HepG2 (cell line): ENCODE results near the gene ANKZF1. TPM values are rescaled to one million over a fixed set of nuclear protein-coding genes. Genes with fewer than 3 reads are reported as not detected.

Source experiments
- DPF2 ChIP-seq: sonication (generic); formaldehyde crosslinking; IDR thresholded peaks from 2 replicates; pipeline ENCODE4 v1.4.0; 2020; ENCODE audit warnings: mild to moderate bottlenecking, low read depth, missing genetic modification reagents, borderline replicate concordance
- EHMT2 ChIP-seq: fragments of 200-600 bp; sonication (generic); IDR thresholded peaks from 2 replicates; pipeline ENCODE4 v1.7.0; 2017; ENCODE audit warnings: antibody characterized with exemption, low read depth, low read length, borderline replicate concordance
- GLMP ChIP-seq: sonication (generic); formaldehyde crosslinking; IDR thresholded peaks from 2 replicates; pipeline ENCODE4 v1.9.0; 2021; ENCODE audit warnings: missing genetic modification reagents, mild to moderate bottlenecking, borderline replicate concordance
- HNF1B ChIP-seq: sonication (generic); formaldehyde crosslinking; IDR thresholded peaks from 2 replicates; pipeline ENCODE4 v1.5.1; 2020; ENCODE audit warnings: mild to moderate bottlenecking, moderate library complexity, missing genetic modification reagents
- KDM4B ChIP-seq: sonication (generic); formaldehyde crosslinking; IDR thresholded peaks from 2 replicates; pipeline ENCODE4 v1.4.0; 2020; ENCODE audit warnings: missing genetic modification reagents
- MBD4 ChIP-seq: IDR thresholded peaks from 2 replicates; pipeline ENCODE4 v1.6.1; 2012; ENCODE audit warnings: low read length, inconsistent platforms, borderline replicate concordance
- NCOA2 ChIP-seq: sonication (generic); formaldehyde crosslinking; IDR thresholded peaks from 2 replicates; pipeline ENCODE4 v1.8.0; 2022; ENCODE audit warnings: inconsistent platforms
- PRDM10 ChIP-seq: sonication (generic); formaldehyde crosslinking; IDR thresholded peaks from 2 replicates; pipeline ENCODE4 v1.4.0; 2020; ENCODE audit warnings: low read depth, missing genetic modification reagents
- RORA ChIP-seq: sonication (generic); formaldehyde crosslinking; IDR thresholded peaks from 2 replicates; pipeline ENCODE4 v1.5.0; 2020; ENCODE audit warnings: mild to moderate bottlenecking, missing genetic modification reagents, moderate library complexity
- SMARCC2 ChIP-seq: fragments of 450-650 bp; IDR thresholded peaks from 2 replicates; pipeline ENCODE4 v1.6.1; 2017; ENCODE audit warnings: antibody characterized with exemption, mild to moderate bottlenecking
- SMYD3 ChIP-seq: sonication (generic); formaldehyde crosslinking; IDR thresholded peaks from 2 replicates; pipeline ENCODE4 v1.8.1; 2023; ENCODE audit warnings: mild to moderate bottlenecking, missing genetic modification reagents
- TP53 ChIP-seq: sonication (generic); formaldehyde crosslinking; conservative IDR thresholded peaks from 2 replicates; pipeline ENCODE4 v1.4.0; 2020; ENCODE audit warnings: missing genetic modification reagents
- TRIM22 ChIP-seq: fragments of 450-650 bp; IDR thresholded peaks from 2 replicates; pipeline ENCODE4 v1.6.1; 2017
- ZFP36L2 ChIP-seq: sonication (generic); formaldehyde crosslinking; IDR thresholded peaks from 2 replicates; pipeline ENCODE4 v1.4.0; 2020; ENCODE audit warnings: missing genetic modification reagents
- ZFYVE20 ChIP-seq: sonication (generic); formaldehyde crosslinking; IDR thresholded peaks from 2 replicates; pipeline ENCODE4 v1.8.0; 2023; ENCODE audit warnings: low read depth, mild to moderate bottlenecking, moderate library complexity, missing genetic modification reagents, borderline replicate concordance
- ZNF263 ChIP-seq: sonication (generic); formaldehyde crosslinking; IDR thresholded peaks from 2 replicates; pipeline ENCODE4 v1.4.0; 2020; ENCODE audit warnings: missing genetic modification reagents
- ZNF513 ChIP-seq: sonication (generic); formaldehyde crosslinking; conservative IDR thresholded peaks from 2 replicates; pipeline ENCODE4 v1.5.0; 2020; ENCODE audit warnings: missing genetic modification reagents
- ZNF776 ChIP-seq: sonication (generic); formaldehyde crosslinking; IDR thresholded peaks from 2 replicates; pipeline ENCODE4 v1.4.0; 2020; ENCODE audit warnings: mild to moderate bottlenecking, missing genetic modification reagents
- ZNF841 ChIP-seq: sonication (generic); formaldehyde crosslinking; IDR thresholded peaks from 2 replicates; pipeline ENCODE4 v1.8.1; 2023; ENCODE audit warnings: missing genetic modification reagents, borderline replicate concordance
- polyA plus RNA-seq, 8 experiments: library from polyadenylated mRNA; depleted of rRNA in 3 of 8; stranded (reverse) in 7 of 8; unstranded in 1 of 8; fragments of >200 nt; fragmentation: Illumina TruSeq in 4 of 8; extraction: Trizol in 4 of 8; gene quantifications; 2 replicates each; pipeline versions ENCODE4 v1.2.1 to v1.2.3, GENCODE V29; 2011 to 2016; ENCODE audit warnings: low read depth in 4 of 8, missing spikeins in 1 of 8, mixed read lengths in 1 of 8; ENCODE audit not compliant: insufficient read depth in 1 of 8
- total RNA-seq, 5 experiments: library from RNA; depleted of rRNA; stranded (reverse); fragments of >200 nt; fragmentation: Illumina TruSeq; extraction: Trizol; gene quantifications; 2 replicates each; pipeline ENCODE4 v1.2.3, GENCODE V29; 2016; ENCODE audit warnings: low read depth in 1 of 5

ANKZF1 gene
- total and polyA plus RNA-seq, 2 of the 13 experiments (the other 11 are each of a cell fraction or from before 2014, with no cell fraction given): 25.3 to 128 TPM

GRCh38 chr2:219274361-219274921, 44.8 kb downstream of the ANKZF1 start (continued):
- no peak for TF ChIP-seq TRIM22
- no peak for TF ChIP-seq KDM4B (CRISPR knock-in tag)
- 0 out of 2 replicates have a peak, but pooled peaks have one; percentile 24 for TF ChIP-seq HNF1B (CRISPR knock-in tag)
- TF ChIP-seq ZNF776 (CRISPR knock-in tag): no peak
- TF ChIP-seq GLMP (CRISPR knock-in tag): no peak
- no peak for TF ChIP-seq ZFP36L2 (CRISPR knock-in tag)
- no peak for TF ChIP-seq SMARCC2
- TF ChIP-seq TP53: no peak
- no peak for TF ChIP-seq ZFYVE20
- TF ChIP-seq RORA (CRISPR knock-in tag): no peak
- TF ChIP-seq MBD4: no peak
- TF ChIP-seq DPF2 (CRISPR knock-in tag): no peak
- no peak for TF ChIP-seq NCOA2
- TF ChIP-seq EHMT2: no peak
- no peak for TF ChIP-seq SMYD3 (CRISPR knock-in tag)
- TF ChIP-seq PRDM10 (CRISPR knock-in tag): no peak
- TF ChIP-seq ZNF263 (CRISPR knock-in tag): peak; percentile 65; the same call in 1 of the 2 replicates
- no peak for TF ChIP-seq ZNF841
- no peak for TF ChIP-seq ZNF513 (CRISPR knock-in tag)
